Measurements from ENCODE around the gene HSP90AB1. TPM values are rescaled to one million over a fixed set of nuclear protein-coding genes. Genes with fewer than 3 reads are reported as not detected.

HSP90AB1 gene
- total RNA-seq, 3 donors from 2014 or later (not counting 1 experiment from before 2014, with no cell fraction given): 256 to 372 (median 308) TPM

DNA sequence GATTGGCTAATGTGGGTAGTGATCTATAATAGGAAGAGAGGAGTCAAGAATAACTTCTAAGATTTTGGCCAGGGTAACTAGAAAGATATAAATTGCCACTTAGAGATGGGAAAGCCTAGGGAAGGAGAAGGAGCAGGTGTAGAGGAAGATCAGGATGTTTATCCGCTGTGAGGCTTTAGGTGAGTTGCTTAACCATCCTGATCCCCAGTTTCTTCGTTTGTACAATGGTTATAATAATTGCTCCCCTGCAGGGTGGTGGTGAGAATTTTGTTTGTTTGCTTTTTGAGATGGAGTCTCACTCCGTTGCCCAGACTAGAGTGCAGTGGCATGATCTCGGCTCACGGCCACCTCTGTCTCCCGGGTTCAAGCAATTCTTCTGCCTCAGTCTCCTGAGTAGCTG is 32.6 kb upstream of the HSP90AB1 start:
- TF ChIP-seq, protein P1, sequence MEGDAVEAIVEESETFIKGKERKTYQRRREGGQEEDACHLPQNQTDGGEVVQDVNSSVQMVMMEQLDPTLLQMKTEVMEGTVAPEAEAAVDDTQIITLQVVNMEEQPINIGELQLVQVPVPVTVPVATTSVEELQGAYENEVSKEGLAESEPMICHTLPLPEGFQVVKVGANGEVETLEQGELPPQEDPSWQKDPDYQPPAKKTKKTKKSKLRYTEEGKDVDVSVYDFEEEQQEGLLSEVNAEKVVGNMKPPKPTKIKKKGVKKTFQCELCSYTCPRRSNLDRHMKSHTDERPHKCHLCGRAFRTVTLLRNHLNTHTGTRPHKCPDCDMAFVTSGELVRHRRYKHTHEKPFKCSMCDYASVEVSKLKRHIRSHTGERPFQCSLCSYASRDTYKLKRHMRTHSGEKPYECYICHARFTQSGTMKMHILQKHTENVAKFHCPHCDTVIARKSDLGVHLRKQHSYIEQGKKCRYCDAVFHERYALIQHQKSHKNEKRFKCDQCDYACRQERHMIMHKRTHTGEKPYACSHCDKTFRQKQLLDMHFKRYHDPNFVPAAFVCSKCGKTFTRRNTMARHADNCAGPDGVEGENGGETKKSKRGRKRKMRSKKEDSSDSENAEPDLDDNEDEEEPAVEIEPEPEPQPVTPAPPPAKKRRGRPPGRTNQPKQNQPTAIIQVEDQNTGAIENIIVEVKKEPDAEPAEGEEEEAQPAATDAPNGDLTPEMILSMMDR (IDR thresholded peaks at IDR 0.05): no peak
- no peaks in the 10 kb centered on the region for H3K36me3 Mint-ChIP-seq
- no peak overlapping the region for H3K27ac ChIP-seq (ENCODE audit: low read length)
- H3K4me1 ChIP-seq (ENCODE audit: control insufficient read depth, insufficient read depth, low read length): peaks cover 8% of the 10 kb centered on the region
- H3K27me3 ChIP-seq (ENCODE audit: control insufficient read depth, insufficient read depth, low read length): no peaks in the 10 kb centered on the region
- 91% methylated on average over 6 of the region's 6 CpGs for WGBS (ENCODE audit: insufficient coverage)
- no peak overlapping the region for H3K4me3 ChIP-seq (ENCODE audit: low read length)
- no peaks in the 10 kb centered on the region for H3K9me3 ChIP-seq (ENCODE audit: control insufficient read depth, insufficient read depth, low read length)
- intact Hi-C loops (cut with micrococcal nuclease): no loop called here
- no peaks in the 10 kb centered on the region for H3K9me3 Mint-ChIP-seq
- H3K4me3 Mint-ChIP-seq: no peak overlapping the region
- no peak for DNase-seq
- no peak overlapping the region for H3K27ac Mint-ChIP-seq
- peaks cover 0 to 12% of the 10 kb centered on the region in 2 donors for H3K27me3 Mint-ChIP-seq (ENCODE audit: low read depth in 2 of 2)
- peaks cover 0 to 4% of the 10 kb centered on the region in 2 donors for H3K4me1 Mint-ChIP-seq
- no peak for ATAC-seq
- H3K36me3 ChIP-seq (ENCODE audit: control insufficient read depth, insufficient read depth, low read length): no peaks in the 10 kb centered on the region

DNA sequence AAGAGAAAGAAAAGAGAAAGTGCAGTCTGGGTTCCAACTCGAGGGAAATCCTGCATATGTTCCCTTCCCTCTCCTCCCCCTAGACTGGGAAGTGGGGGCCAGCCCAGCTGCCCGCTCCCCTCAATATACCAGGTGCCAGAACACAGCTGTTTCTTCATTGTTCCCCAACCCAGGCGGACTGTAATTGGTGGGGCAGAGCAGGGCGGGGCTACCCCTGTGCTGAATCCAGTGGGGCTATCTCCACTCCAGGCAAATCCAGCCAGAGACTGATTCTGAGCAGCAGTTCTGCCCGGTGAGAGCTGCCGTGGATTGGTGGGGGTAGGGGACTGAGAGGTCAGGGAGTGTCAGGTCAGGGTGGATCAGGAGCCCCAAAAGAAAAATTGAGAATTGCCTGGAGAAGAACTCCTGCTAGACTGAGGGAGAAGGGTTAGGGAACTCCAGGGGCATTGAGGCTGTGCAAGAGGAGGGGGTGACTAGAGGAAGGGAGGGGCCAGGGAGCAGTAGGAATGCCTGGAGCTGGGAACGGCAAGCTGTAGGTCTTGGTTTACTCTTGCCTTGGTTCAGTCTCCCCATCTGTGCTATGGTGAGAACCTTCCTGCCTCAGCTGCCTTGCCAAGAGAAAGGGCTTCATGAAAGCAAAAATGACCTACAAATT is 30.1 kb upstream of the HSP90AB1 start, which contains the start of gene MYMX:
Gene MYMX (plus strand): TSS at position 250 of the 655 bp plus-strand sequence. CDS start 546 bp downstream, outside the sequence.
- DNase-seq (no peak), ATAC-seq (no peak)
- TF ChIP-seq, protein P1 (IDR thresholded peaks at IDR 0.05): no peak
- WGBS (ENCODE audit: insufficient coverage): 59% methylated on average over 7 of the region's 7 CpGs
- Histone ChIP-seq H3K27me3 (ENCODE audit: control insufficient read depth, insufficient read depth, low read length) (no peaks in the 10 kb centered on the region), H3K4me3 (ENCODE audit: low read length) (no peak within 1 kb of the TSS), H3K9me3 (ENCODE audit: control insufficient read depth, insufficient read depth, low read length) (no peaks in the 10 kb centered on the region), H3K4me1 (ENCODE audit: control insufficient read depth, insufficient read depth, low read length) (peaks cover 17% of the 10 kb centered on the region), H3K27ac (ENCODE audit: low read length) (no peak within 1 kb of the TSS), H3K36me3 (ENCODE audit: control insufficient read depth, insufficient read depth, low read length) (no peaks in the 10 kb centered on the region)
- Mint-ChIP-seq H3K27me3 (ENCODE audit: low read depth in 2 of 2) (peaks cover 0 to 12% of the 10 kb centered on the region in 2 donors), H3K4me1 (peaks cover 0 to 16% of the 10 kb centered on the region in 2 donors), H3K36me3 (no peaks in the 10 kb centered on the region), H3K4me3 (no peak within 1 kb of the TSS), H3K9me3 (no peaks in the 10 kb centered on the region), H3K27ac (no peak within 1 kb of the TSS)
- intact Hi-C loops (cut with micrococcal nuclease): no loop called here

DNA sequence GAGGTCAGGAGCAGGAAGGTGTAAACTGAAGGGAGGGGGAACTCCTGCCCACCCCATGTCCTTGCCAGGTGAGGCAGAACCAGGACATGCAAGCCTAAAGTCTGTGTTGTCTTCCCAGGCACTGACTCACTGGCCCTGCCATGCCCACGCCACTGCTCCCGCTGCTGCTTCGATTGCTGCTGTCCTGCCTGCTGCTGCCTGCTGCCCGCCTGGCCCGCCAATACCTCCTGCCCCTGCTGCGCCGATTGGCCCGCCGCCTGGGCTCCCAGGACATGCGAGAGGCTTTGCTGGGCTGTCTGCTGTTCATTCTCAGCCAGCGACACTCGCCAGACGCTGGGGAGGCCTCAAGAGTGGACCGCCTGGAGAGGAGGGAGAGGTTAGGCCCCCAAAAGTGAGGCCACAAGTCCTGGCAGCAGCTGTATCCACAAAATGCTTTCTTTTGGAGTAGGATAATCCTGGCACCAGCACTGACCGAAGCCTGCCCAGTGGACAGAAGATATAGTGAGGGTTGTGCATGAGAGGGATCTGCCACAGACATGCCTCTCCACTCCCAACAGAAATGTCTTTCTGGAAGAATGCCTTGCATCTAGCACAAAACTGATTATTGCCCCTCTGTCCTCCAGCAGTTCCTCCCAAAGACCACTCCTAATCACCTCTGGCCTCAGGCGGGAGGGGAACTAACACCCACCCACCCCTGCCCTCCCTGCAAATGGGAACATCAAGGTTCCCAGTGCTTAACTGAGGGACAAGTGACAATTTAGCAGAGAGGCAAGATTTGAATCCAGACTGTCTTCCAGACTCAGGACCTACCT is 29.4 kb upstream of the HSP90AB1 start:
- no peak for ATAC-seq
- Mint-ChIP-seq H3K27ac (no peak overlapping the region), H3K4me1 (peaks cover under 1 to 19% of the 10 kb centered on the region in 2 donors), H3K4me3 (no peak overlapping the region), H3K9me3 (no peaks in the 10 kb centered on the region), H3K27me3 (ENCODE audit: low read depth in 2 of 2) (peaks cover 0 to 12% of the 10 kb centered on the region in 2 donors), H3K36me3 (no peaks in the 10 kb centered on the region)
- Histone ChIP-seq H3K27ac (ENCODE audit: low read length) (no peak overlapping the region), H3K9me3 (ENCODE audit: control insufficient read depth, insufficient read depth, low read length) (no peaks in the 10 kb centered on the region), H3K36me3 (ENCODE audit: control insufficient read depth, insufficient read depth, low read length) (no peaks in the 10 kb centered on the region), H3K27me3 (ENCODE audit: control insufficient read depth, insufficient read depth, low read length) (no peaks in the 10 kb centered on the region), H3K4me3 (ENCODE audit: low read length) (no peak overlapping the region), H3K4me1 (ENCODE audit: control insufficient read depth, insufficient read depth, low read length) (peaks cover 19% of the 10 kb centered on the region)
- intact Hi-C loops (cut with micrococcal nuclease): no loop called here
- WGBS (ENCODE audit: insufficient coverage): 92% methylated on average over 16 of the region's 16 CpGs
- TF ChIP-seq, protein P1 (IDR thresholded peaks at IDR 0.05): no peak
- DNase-seq: no peak

Measured in natural killer cell (primary cell).